8988T (cell line): ENCODE measurements around the gene PDXK.
A peak's percentile ranks its signal among the peaks of the same experiment; 100 is the strongest.

Experiments
- DNase-seq: peaks from one replicate; pipeline ENCODE4 v3.0.0; 2011

Gene PDXK

DNA sequence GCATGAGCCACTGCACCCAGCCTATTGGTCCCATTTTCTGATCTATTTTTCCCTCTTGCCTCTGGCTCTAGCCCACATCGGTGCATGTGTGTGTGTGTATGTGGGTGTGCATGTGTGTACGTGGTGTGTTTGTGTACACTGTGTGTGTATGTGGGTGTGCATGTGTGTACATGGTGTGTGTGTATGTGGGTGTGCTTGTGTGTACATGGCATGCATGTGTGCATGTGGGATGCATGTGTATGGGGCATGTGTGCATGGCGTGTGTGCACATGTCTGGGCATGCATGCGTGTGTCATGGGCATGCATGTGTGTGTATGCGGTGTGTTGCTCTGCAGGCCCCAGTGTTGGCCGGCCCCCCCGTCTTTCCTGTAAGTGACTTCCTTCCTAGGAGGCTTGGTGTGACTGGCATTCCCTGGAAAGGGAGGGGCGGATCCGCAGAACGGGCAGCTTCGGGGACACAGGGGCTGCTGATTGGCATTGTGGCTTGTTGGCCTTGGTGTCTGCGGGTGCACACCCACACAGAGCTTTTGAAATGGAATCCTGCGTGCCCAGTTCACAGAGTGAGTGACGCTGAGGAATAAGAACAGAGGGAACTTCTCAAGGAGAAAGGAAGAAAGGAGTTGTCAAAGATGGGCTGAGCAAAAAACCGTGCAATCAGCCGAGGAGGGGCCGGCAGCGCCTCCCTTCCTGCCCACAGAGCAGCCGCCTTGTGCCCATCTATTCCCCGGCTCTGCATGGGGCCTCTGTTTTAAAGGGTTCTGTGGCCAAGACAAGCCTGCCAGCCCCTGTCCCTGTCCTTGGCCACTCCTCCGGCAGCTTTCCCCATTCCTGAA is 8.0 kb downstream of the PDXK start:
- no peak for DNase-seq

DNA sequence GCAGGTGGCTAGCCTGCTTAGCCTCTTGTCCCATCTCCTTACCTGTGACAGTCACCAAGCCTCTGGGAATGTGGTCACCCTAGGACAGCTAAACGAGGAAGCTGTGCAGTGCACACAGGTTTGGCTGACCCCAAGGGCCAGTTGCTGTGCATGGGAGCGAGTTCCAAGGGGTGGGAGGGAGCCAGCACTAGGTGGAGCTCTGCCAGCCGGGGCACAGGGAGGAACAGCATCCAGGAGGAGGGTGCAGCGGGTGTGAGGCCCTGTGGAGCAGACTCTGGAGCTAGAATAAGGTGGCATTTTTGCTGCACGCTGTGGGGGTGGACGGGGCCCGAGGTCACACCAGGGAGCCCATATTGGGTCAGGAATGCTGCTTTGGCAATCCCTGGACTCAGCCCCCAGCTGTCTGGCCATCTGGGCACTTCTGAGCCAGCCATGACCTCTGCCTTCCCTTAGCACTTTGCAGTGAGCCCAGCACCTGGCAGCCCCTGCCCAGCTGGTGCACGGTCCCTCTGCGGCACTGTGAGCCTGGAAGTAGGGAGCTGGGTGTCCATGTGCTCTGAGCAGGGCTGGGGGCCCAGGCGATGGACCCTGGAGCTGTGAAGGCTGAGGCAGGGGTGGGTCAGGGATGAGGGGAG is 8.7 kb downstream of the PDXK start:
- DNase-seq: no peak

DNA sequence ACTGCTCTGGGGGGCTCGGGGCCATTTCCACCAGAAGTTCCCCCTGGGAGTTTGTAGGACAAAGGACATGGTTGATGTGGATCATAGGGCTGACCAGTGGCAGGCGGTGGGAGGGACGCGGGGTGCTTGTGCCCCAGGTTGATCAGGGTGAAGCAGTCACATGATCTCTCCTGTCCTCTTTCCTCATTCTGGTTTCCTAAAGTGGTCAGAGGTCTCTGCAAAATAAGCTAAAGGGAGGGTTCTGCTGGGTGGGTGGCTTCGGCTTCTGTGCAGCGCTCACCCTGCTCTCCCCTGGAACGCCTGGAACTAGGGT is 9.2 kb downstream of the PDXK start:
- DNase-seq: no peak

DNA sequence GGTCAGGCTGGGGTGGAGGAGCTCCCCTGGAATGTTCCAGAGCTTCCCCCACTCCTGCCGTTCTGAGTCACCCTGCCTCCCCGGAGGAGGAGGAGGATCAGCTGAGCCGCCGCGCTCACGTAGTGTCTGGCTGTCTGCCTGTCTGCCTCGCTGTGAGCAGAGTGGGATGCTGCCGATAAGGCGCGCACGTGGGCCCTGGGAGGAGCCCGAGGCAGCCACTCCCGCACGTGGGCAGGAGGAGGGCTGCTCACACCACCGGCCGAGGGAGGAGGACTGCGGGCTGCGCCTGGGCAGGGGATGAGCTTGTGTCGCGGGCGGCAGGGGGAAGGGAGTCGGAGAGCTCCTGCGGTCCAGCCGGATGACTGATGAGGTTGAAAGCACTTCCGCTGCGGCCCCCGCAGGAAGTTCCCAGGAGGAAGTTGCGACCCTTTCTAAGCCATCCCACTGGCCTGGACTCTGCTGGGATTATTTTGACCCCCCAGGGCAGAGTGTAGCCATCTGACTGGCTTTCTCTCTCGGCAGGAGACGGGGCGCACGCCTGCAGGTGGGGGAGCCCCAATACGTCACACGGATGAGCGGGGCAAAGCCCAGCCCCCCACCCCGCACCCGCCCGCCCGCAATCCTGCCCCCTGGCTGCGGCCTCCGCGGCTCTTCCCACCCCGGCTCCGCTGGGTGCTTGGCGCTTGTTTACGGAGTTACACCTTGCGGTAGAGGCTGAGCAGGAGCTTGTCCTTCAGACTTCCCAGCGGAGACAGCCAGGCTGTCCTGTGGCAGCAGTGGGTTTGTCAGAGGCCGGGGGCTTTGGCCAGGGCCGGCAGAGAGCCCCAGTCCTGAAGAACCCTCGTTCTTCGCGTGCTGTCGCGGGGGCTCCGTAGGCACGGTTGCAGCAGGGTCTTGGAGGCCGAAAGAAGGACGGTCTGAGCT is 9.8 kb downstream of the PDXK start:
- peak; percentile 63 for DNase-seq

DNA sequence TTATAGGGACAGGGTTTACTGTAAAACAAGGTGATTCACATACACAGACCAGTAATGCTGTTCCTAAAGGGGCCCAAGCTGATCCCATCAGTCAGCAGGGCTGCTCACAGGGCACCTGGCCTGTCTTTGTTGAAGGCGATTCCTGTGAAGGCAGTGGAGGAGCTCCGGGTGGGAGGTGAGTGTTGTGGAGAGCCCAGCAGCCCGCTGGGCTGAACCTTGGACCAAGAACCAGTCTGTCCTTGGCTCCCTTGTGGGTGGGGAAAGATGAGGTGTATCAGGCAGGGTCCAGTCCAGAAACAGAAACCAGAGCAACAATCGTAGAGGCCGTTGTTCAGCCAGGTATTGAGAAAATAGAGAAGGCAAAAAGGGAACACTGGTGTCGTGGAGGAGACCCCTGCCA is 12.5 kb downstream of the PDXK start:
- DNase-seq: no peak

DNA sequence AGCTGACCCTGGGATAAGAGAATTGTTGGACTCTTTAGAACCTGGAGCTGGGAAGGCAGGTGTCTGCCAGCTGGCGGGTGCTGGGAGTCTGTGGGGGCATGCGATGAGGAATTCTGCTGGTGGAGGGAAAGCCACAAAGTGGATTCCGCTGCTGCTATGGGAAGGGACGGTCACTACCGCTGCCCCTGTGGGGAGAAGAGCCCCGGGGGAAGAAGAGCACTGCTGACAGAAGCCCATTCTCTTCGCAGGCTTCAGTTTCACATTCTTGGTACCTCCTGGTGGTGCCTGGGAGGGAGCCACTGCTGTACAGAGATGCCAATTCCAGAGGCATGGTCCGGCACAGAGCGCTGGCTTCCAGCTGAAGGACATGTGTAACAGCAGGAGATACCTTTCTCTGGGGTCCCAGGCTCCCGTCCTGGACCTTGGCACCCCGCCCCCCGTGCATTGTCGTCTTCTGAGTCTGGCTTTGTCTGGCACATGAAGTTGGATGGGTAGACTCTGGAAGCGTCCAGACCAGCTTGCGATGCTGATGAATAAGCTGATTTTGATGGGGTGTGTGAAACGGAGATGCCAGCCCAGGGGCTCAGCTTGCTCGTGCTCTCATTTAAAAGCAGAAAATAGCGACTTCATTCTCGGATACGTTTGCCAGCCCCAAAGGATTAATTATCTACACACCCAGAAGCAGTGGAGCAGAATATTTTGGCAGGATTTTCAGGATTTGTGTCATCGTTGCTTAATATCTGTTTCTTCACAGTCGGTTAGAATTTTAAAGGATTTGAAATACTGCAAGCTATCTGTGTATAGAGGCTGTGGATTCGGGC is 13.2 kb downstream of the PDXK start:
- DNase-seq: no peak

DNA sequence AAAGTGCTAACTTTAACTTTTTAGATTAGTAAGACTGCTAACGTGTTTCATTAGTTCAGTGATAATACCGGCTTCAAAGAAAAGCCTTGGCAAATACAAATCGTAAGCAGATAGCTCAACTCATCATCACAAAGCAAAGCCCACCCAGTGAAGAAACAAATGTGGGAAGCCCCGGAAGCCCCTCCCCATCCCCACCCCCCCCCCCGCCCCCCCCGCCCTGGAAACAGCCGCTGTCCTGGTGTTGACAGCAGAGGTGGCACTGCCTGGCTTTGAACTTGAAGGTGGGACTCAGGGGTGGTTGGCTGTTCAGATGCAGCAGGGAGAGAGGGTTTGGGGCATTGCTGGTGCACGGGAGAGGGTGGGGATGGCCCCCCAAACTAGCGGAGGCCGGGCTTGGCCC is 14.1 kb downstream of the PDXK start:
- DNase-seq: no peak

DNA sequence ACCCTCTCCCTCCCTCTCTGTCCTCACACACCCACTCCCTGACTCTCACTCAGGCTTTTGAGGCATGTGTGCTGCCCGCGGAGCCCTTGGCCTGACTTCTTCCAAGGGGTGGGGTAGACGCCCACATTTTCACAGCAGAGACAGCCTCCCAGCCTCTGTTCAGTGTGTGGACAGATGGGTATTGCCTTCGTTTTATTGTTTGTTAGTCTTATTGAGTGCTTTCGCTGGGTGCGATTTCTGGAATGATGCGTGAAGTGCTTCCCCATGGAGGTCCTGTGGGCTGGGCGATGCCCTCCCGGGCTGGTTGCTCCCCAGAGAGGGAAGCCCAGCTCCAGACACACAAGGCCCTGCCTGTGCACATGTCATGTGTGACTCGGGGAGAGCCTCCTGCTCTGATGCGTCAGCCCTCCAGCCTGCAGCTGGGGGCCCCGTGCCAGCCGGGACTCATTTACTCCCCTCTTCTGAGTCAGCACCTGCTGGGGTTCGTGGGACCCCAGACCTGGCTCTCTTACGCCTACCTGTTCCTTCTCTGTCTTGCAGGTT is 14.7 kb downstream of the PDXK start:
- no peak for DNase-seq

DNA sequence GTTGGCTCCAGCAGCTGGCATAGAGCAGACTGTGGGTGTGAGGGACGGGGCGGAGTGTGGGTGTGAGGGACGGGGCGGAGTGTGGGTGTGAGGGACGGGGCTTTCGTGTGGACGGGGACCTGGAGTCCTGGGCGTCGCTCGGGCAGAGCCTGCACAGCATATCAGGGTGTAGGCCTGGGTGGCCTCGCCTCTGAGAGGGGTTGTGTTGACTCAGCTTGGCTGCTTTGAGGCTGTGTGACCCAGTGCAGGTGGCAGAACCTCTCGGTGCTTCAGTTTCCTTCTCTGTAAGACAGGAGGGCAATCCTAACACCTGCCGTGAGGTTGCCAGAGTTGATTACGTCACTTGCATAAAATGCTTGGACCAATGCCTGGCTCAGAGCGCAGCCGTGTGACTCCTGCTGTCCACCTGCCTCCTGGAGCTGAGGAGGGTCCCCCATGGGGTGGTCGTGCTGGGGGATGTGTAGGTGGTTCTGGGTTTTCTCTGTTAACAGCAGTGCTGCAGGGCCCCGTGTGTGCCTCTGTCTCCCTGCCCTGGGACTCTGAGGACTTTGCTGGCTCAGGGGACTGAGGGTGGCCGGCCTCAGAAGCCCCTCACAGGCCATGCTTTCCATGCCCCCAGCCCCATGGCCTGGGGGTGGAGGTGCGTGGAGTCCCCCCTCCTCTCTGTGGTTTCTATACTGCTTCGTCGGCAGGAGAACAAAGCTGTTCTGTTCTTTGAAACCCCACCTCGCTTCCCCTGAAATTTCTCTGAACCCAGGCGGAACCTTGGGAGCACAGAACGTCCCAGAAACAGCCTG is 15.4 kb downstream of the PDXK start:
- no peak for DNase-seq

DNA sequence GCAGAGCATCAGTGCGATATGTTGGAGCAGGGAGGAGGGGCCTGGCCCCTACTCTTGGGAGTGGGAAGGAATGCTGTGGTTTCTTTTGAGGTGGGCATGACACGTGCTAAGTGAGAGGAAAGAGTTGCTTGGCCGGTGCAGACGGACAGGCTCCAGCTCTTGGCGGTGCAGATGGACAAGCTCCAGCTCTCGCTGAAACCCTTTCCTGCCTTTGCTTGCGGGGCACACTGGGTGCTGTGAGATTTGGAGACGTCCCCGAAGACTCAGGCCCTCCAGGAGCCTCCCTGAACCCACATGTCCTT is 15.9 kb downstream of the PDXK start:
- DNase-seq: no peak

DNA sequence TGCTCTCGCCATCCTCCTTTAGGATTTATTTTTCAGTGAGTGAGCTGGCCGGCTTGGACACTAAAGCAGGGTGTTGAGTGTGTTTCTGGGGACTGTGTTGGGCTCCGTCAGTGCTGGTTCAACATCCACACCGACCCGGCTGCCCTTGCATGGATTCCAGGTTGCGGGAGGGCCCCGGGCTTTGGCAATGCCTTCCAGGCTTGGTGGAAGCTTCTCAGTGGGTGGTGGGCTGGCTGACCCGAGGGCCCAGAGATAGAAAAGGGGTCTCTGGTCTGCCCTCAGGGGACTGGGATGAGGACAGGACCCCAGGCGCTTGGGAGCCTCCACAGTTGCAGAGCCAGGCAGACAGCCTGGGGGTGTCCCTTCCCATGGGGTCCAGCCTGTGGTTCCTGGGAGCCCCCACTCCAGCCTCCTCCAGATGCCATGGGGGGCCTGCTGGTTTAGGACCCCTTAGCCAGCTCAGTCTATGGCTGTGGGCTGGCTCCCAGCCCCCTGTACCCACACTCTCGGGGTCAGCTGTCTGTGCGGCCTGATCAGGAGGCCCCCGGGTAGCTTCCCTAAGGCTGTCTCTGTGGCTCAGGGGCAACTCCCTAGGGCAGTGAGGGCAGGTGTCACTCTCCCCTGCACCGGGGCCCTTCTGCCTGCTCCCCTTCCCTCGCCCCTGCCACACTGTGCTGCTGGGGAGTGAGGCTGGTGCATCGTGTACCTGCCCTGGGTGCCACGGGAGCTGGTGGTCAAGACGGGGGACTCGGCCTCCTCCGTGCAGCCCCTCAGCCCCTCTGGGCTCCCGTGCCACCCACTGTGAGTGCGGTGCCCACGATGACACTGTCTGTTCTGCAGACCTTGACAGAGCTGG is 16.5 kb downstream of the PDXK start:
- DNase-seq: no peak

DNA sequence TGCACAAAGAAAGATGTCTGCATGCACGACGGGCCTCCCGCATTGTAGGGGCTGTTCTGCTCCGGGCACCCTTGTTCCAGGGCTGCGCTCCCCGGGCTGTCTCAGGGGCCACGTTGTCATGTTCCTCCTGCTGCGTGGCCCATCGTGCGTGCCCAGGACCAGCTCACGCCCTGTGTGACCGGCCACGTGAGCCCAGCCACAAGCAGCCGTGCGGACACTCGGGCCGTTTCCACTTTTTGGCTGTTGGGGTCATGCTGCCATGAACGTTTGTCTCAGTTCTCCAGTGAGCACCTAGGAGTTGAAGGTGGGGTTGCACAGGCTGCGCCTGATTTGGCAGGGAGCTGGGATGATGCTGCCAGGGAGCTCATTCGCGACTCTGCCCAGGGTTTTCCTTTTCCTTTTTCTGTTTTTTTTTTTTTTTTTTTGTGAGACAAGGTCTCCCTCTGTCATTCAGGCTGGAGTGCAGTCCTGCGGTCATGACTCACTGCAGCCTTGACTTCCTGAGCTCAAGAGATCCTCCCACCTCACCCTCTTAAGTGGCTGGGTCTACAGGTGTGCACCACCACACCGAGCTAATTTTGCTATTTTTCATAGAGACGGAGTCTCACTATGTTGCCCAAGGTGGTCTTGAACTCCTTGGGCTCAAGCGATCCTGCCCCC is 17.4 kb downstream of the PDXK start:
- no peak for DNase-seq

DNA sequence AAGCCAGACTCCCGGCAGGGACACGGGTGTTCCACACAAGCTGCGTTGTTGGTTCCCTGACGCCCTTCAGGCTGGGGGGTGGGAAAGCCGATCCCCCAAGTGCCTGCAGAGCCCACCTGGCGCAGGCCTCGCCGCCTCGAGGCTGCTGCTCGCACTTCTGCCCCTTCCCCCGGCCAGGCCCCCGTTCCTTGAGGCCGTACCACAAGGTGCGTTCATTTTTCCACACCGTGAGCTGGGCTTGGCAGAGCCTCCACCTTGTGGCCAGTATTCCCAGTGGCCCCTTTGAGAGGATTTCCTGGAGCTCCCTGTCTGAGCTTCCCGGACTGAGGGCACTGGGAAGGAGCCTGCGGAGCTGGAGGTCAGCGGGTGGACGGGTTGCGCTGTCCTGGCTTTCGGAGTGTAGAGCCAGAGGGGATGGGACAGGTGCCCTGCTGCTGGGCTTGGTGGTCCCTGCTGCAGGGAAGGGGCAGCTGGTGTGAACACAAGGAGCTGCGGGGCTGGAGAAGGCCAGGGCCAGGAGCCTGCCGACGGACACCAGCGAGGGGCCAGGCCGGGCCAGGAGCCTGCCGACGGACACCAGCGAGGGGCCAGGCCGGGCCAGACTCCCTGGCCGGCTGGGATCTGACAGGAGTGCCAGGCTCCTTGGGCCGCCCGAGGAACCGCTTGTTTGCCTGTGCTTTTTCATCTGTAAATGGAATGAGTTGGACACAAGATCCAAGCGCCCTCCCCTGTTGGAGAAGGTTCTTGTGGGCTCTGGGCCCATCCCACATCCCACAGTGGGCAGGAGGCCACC is 18.4 kb downstream of the PDXK start:
- no peak for DNase-seq

DNA sequence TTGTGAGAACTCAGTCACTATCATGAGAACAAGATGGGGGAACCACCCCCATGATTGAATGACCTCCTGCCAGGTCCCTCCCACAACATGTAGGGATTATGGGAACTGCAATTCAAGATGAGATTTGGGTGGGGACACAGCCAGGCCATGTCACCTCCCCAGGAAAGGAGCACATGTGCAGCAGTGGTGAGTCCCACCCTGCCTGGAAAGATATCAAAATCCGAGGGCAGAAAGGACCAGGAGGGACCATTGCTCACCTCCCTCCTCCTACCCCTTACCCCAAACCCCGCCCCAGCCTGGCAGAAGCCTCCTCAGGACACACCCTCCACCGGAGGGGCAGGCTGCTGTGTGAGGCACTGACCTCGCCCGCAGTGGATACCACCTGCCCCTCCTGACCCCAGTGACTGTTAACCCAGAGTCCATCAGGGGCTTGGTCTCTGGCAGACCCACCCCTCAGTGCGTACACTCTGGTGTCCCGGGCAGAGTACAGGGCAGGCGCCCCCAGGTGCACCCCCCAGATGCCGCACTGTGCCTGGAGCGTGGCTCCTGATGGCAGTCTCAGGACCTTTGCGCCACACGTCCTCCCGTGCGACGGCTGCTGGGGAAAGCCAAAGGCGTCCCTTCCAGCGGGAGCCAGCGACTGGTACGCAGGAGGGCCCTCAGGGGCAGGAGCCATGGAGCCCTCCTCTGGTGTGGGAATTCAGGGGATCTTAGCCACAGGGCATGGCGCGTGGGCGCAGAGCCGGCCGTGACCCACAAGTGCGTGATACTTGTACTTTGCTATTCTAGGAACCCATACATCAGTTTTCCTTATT is 20.9 kb downstream of the PDXK start:
- no peak for DNase-seq

DNA sequence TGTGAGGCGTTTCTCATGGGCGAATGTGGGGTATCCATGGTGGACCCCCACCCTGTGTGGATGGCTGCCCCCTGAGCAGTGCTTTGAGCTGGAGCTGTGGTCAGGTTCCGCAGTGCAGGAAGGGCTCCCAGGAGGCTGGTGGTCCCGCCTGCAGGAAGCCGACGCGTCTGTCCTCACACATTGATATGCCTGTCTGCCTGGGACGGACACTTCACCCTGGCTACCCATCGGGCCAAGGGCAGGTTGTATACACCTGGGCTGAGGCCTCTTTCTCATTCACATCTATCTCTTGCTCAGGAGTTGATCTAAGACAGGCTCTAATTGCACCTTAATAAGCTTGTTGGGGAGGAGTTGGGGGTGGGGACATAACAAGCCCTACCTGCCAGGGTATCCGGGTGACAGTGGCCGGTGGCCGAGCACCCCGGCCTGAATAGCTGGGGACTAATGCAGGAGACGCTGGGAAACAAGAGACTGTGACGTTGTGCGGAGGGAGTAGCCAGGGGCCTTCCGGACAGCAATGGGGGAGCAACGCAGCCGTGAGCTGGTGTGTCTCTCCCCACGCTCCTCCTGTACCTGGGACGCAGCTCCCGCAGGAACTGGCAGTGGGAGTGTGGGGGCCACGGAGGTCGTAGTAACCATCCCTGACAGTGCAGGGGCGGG is 21.7 kb downstream of the PDXK start:
- DNase-seq: peak; percentile 83

DNA sequence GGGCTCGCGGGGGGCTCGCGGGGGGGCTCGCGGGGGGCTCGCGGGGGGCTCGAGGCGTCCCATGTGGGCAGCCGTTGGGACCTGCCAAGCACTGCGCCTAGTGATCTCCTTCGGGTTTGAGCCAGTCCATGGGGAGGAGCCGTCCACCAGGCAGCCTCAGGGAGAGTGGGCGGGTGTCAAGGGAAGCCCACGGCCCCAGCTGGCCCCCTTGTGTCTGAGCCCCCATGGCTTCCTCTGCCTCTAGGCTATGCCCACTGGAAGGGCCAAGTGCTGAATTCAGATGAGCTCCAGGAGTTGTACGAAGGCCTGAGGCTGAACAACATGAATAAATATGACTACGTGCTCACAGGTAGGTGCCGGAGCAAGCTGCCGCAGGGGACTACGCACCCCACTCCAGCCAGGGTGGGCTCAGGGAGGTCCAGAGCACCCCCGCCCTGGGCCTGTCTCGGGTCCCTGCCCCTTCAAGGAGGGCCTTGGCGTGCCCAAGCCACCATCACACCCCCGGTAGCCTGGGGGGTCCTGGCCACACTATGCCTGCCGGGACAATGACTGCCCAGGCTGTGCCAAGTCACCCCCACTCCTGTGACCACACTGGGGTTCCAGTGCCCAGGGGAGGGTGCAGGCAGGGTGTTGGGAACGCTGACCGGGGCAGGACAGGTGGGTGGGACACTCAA is 22.6 kb downstream of the PDXK start:
- no peak for DNase-seq

DNA sequence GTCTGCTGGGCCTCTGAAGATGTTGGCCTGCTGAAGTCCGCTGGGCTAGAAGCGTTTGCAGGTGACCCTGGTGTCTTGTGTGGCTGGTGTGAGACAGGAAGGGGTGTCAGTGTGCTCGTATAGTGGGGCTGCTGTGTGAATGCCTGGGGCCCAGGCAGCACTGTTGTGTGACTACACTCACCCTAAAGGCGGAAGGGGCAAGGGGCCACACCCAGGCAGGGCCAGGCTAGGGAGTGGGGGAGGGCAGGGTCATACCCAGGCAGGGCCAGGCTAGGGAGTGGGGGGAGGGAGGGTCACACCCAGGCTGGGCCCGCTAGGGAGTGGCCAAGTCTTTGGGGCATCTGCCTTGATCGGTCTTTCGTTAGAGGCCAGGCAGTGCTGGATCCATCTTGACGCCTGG is 25.0 kb downstream of the PDXK start:
- no peak for DNase-seq
